ENCODE measurements around the gene IL17REL.

Gene IL17REL

DNA sequence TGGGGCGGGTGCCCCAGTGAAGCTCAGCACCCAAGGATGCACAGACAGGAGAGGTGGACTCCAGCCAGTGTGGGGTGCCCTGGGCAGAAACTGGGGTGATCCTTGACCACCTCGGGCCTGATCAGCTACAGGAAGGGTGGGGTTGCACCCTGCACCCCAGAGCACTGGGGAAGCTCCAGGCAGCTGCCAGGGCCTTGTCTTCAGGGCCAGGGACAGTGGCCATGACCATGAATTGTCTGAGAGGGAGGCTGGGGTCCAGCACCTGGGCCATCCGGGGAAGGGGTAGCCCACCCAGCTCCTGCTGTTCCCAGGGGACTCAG, 17.6 kb downstream of the IL17REL start:
- TF ChIP-seq POLR2AphosphoS5 (IDR thresholded peaks at IDR 0.05; ENCODE audit: low read depth, low read length) = no peak
- TF ChIP-seq SIN3A (IDR thresholded peaks at IDR 0.05; ENCODE audit: borderline replicate concordance, insufficient read depth, low read length) = no peak
- TF ChIP-seq FOXP2 (optimal IDR thresholded peaks at IDR 0.05; ENCODE audit: borderline replicate concordance, extremely low read depth, extremely low read length, insufficient read depth) = no peak
- TF ChIP-seq TAF1 (IDR thresholded peaks at IDR 0.05; ENCODE audit: borderline replicate concordance, insufficient read depth, low read length) = no peak

- TF ChIP-seq TAF1 (IDR thresholded peaks at IDR 0.05; ENCODE audit: borderline replicate concordance, insufficient read depth, low read length) = no peak
- TF ChIP-seq SIN3A (IDR thresholded peaks at IDR 0.05; ENCODE audit: borderline replicate concordance, insufficient read depth, low read length) = no peak
- no peak for TF ChIP-seq POLR2AphosphoS5 (IDR thresholded peaks at IDR 0.05; ENCODE audit: low read depth, low read length)
- no peak for TF ChIP-seq REST (IDR thresholded peaks at IDR 0.05; ENCODE audit: insufficient read depth in 1 of 2, low read depth in 2 of 2, low read length in 2 of 2)
- no peak for TF ChIP-seq FOXP2 (optimal IDR thresholded peaks at IDR 0.05; ENCODE audit: borderline replicate concordance, extremely low read depth, extremely low read length, insufficient read depth)
Measured at GRCh38 chr22:49994361-49995040, 18.1 kb downstream of the IL17REL start.

GRCh38 chr22:49993649-49994360, 18.8 kb downstream of the IL17REL start:
- TF ChIP-seq SIN3A (IDR thresholded peaks at IDR 0.05; ENCODE audit: borderline replicate concordance, insufficient read depth, low read length) (no peak), POLR2AphosphoS5 (IDR thresholded peaks at IDR 0.05; ENCODE audit: low read depth, low read length) (no peak), TAF1 (IDR thresholded peaks at IDR 0.05; ENCODE audit: borderline replicate concordance, insufficient read depth, low read length) (no peak), FOXP2 (optimal IDR thresholded peaks at IDR 0.05; ENCODE audit: borderline replicate concordance, extremely low read depth, extremely low read length, insufficient read depth) (no peak), REST (IDR thresholded peaks at IDR 0.05; ENCODE audit: insufficient read depth in 1 of 2, low read depth in 2 of 2, low read length in 2 of 2) (no peak)

DNA sequence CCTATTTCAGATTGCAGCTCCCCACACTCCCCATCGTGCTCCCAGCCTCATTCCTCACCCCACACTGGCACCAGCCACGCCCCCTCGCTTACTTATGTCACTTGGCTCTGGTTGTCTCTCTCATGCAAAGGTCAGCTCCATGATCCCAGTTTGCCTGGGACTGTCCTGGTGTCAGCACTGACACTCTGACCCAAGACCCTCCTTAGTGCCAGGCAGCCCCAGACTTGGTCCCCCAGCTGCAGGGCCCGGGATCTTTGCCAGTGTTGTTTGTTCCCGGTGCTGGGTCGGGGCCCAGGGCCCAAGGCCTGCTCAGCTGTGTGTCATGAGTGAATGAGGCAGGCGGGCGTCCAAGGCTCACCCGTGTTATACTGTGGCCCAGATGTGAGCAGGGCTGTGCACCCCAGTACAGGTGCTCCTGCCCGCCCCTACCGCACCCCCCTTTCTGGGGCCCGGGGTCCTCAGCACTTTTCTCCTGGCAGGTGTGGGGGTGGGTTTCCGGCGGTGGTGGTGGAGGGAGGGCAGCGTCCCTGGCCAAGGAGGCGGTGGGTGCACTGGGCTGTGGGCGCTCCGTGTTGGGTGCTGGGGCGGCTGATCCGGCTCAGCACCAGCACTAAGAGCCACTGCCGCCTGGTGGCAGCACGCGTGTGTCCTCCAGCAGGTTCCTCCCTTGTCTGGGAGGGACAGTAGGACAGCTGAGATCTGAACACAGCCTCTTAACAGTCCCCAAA, 19.5 kb downstream of the IL17REL start:
- TF ChIP-seq REST (IDR thresholded peaks at IDR 0.05; ENCODE audit: insufficient read depth in 1 of 2, low read depth in 2 of 2, low read length in 2 of 2) = no peak
- TF ChIP-seq POLR2AphosphoS5 (IDR thresholded peaks at IDR 0.05; ENCODE audit: low read depth, low read length) = no peak
- peak; percentile 17 for TF ChIP-seq FOXP2 (optimal IDR thresholded peaks at IDR 0.05; ENCODE audit: borderline replicate concordance, extremely low read depth, extremely low read length, insufficient read depth)
- no peak for TF ChIP-seq TAF1 (IDR thresholded peaks at IDR 0.05; ENCODE audit: borderline replicate concordance, insufficient read depth, low read length)

GRCh38 chr22:49991907-49992533, 20.5 kb downstream of the IL17REL start:
- no peak for TF ChIP-seq SIN3A (IDR thresholded peaks at IDR 0.05; ENCODE audit: borderline replicate concordance, insufficient read depth, low read length)
- no peak for TF ChIP-seq POLR2AphosphoS5 (IDR thresholded peaks at IDR 0.05; ENCODE audit: low read depth, low read length)
- no peak for TF ChIP-seq FOXP2 (optimal IDR thresholded peaks at IDR 0.05; ENCODE audit: borderline replicate concordance, extremely low read depth, extremely low read length, insufficient read depth)
- TF ChIP-seq REST (IDR thresholded peaks at IDR 0.05; ENCODE audit: insufficient read depth in 1 of 2, low read depth in 2 of 2, low read length in 2 of 2) = no peak
- TF ChIP-seq TAF1 (IDR thresholded peaks at IDR 0.05; ENCODE audit: borderline replicate concordance, insufficient read depth, low read length) = no peak

Measured in PFSK-1 (cell line).